H1 (cell line): Measurements from ENCODE around the gene ANK3. TPM values are rescaled to one million over a fixed set of nuclear protein-coding genes. Genes with fewer than 3 reads are reported as not detected.

ENCODE experiments used
- CTCF ChIA-PET: fragments of 300-600 bp; sonication (Branson Sonifier 250); formaldehyde crosslinking; loops from one replicate; lab custom pipeline; 2021; ENCODE audit not compliant: partially characterized antibody; lab: Charles Lee
- POLR2A ChIA-PET: fragments of 300-600 bp; sonication (Branson Sonifier 250); formaldehyde crosslinking; loops from one replicate; lab custom pipeline; 2021; ENCODE audit warnings: inconsistent platforms; ENCODE audit not compliant: partially characterized antibody; lab: Charles Lee
- DNase-seq, 2 experiments: peaks; one replicate each; pipeline versions ENCODE4 v3.0.0 to v3.0.0-alpha.2; 2010 to 2022; ENCODE audit warnings: low spot score in 2 of 2, low read depth in 1 of 2, mixed read lengths in 1 of 2
- FAIRE-seq: peaks from 2 replicates; lab custom pipeline; 2011; peaks lifted over from hg19 to GRCh38; lab: Jason Lieb, UNC
- H2AFZ ChIP-seq: 2 replicates; pipeline ENCODE4 v1.8.1; 2012; ENCODE audit warnings: low read length, inconsistent platforms
- H2AK5ac ChIP-seq: 2 replicates; pipeline ENCODE4 v1.6.1; 2013; ENCODE audit warnings: low read depth, low read length
- H2BK120ac ChIP-seq: replicated peaks from 2 replicates; pipeline ENCODE3; 2013; ENCODE audit warnings: low read depth, low read length, inconsistent platforms
- H2BK12ac ChIP-seq: 2 replicates; pipeline ENCODE4 v1.6.1; 2013; ENCODE audit warnings: low read depth, low read length
- H2BK15ac ChIP-seq: 2 replicates; pipeline ENCODE4 v1.6.1; 2013; ENCODE audit warnings: low read length
- H2BK20ac ChIP-seq: 2 replicates; pipeline ENCODE4 v1.6.1; 2013; ENCODE audit warnings: low read length
- H2BK5ac ChIP-seq: 2 replicates; pipeline ENCODE4 v1.6.1; 2013; ENCODE audit warnings: low read depth, low read length
- H3K14ac ChIP-seq: 2 replicates; pipeline ENCODE4 v1.6.1; 2013; ENCODE audit warnings: inconsistent platforms; ENCODE audit not compliant: insufficient read length
- H3K18ac ChIP-seq: 2 replicates; pipeline ENCODE4 v1.6.1; 2013; ENCODE audit warnings: low read length; ENCODE audit errors: extremely low read depth
- H3K23ac ChIP-seq: 2 replicates; pipeline ENCODE4 v1.6.1; 2013; ENCODE audit warnings: inconsistent platforms; ENCODE audit not compliant: insufficient read length
- H3K23me2 ChIP-seq: 2 replicates; pipeline ENCODE4 v1.6.1; 2013; ENCODE audit warnings: low read depth, low read length
- H3K27ac ChIP-seq: 2 replicates; pipeline ENCODE4 v1.6.1; 2011; ENCODE audit warnings: low read depth, low read length, inconsistent platforms
- H3K27me3 ChIP-seq, 4 experiments: replicated peaks in 1 of 4; 1 replicate in 1 of 4; 2 replicates in 3 of 4; pipeline versions ENCODE4 v1.6.1 to v1.8.1; 2011 to 2013; ENCODE audit warnings: low read length in 3 of 4, mild to moderate bottlenecking in 3 of 4, inconsistent platforms in 2 of 4, mixed read lengths in 2 of 4, moderate library complexity in 1 of 4; ENCODE audit not compliant: control insufficient read depth in 3 of 4, insufficient read depth in 3 of 4; ENCODE audit errors: extremely low read depth in 1 of 4
- H3K36me3 ChIP-seq, 4 experiments: 2 replicates each; pipeline versions ENCODE4 v1.6.1 to v1.8.1; 2011 to 2013; ENCODE audit warnings: mild to moderate bottlenecking in 4 of 4, low read length in 3 of 4, moderate library complexity in 2 of 4, control low read depth in 1 of 4, inconsistent platforms in 1 of 4; ENCODE audit not compliant: insufficient read depth in 4 of 4, control insufficient read depth in 2 of 4
- H3K4ac ChIP-seq: replicated peaks from 2 replicates; pipeline ENCODE3; 2013; ENCODE audit warnings: low read length, low read depth, mixed read lengths, inconsistent platforms; ENCODE audit not compliant: insufficient read length
- H3K4me1 ChIP-seq, 4 experiments: replicated peaks in 1 of 4; 1 replicate in 1 of 4; 2 replicates in 3 of 4; pipeline versions ENCODE4 v1.6.1 to v1.8.1; 2011 to 2013; ENCODE audit warnings: low read length in 3 of 4, inconsistent platforms in 2 of 4, mixed read lengths in 1 of 4; ENCODE audit not compliant: insufficient read depth in 4 of 4, control insufficient read depth in 3 of 4
- H3K4me2 ChIP-seq, 2 experiments: 2 replicates each; pipeline versions ENCODE4 v1.6.1 to v1.8.1; 2011 to 2013; ENCODE audit warnings: low read depth in 2 of 2, low read length in 2 of 2, control low read depth in 1 of 2, inconsistent platforms in 1 of 2, mild to moderate bottlenecking in 1 of 2; ENCODE audit not compliant: insufficient read depth in 1 of 2
- H3K4me3 ChIP-seq, 4 experiments: fragments of 200-600, 300-600 bp in 1 of 4; sonication (generic), shearing (Covaris generic), sonication (Bioruptor Twin) in 1 of 4; 2 replicates each; pipeline versions ENCODE4 v1.5.1 to v1.8.1; 2011 to 2016; ENCODE audit warnings: low read length in 4 of 4, low read depth in 3 of 4, control low read depth in 2 of 4, inconsistent platforms in 2 of 4, mild to moderate bottlenecking in 2 of 4, mixed read lengths in 1 of 4, moderate library complexity in 1 of 4; ENCODE audit not compliant: insufficient read depth in 2 of 4; ENCODE audit errors: extremely low read depth in 1 of 4
- H3K56ac ChIP-seq: replicated peaks from 2 replicates; pipeline ENCODE3; 2013; ENCODE audit warnings: low read depth, mild to moderate bottlenecking, mixed read lengths, low read length, inconsistent platforms; ENCODE audit not compliant: insufficient read length
- H3K79me1 ChIP-seq: 2 replicates; pipeline ENCODE4 v1.6.1; 2013; ENCODE audit warnings: low read depth, low read length, control low read depth
- H3K79me2 ChIP-seq, 2 experiments: 2 replicates each; pipeline versions ENCODE4 v1.6.1 to v1.8.1; 2012 to 2013; ENCODE audit warnings: low read length in 2 of 2, mild to moderate bottlenecking in 2 of 2, inconsistent platforms in 1 of 2; ENCODE audit not compliant: insufficient read depth in 2 of 2, control insufficient read depth in 1 of 2
- H3K9ac ChIP-seq, 4 experiments: replicated peaks in 1 of 4; 1 replicate in 1 of 4; 2 replicates in 3 of 4; pipeline versions ENCODE4 v1.6.1 to v1.8.1; 2011 to 2013; ENCODE audit warnings: low read depth in 3 of 4, low read length in 3 of 4, control low read depth in 2 of 4, mild to moderate bottlenecking in 2 of 4, moderate library complexity in 2 of 4, inconsistent platforms in 1 of 4; ENCODE audit errors: extremely low read depth in 1 of 4
- H3K9me3 ChIP-seq, 2 experiments: 2 replicates each; pipeline versions ENCODE4 v1.6.1 to v1.8.1; 2012 to 2013; ENCODE audit warnings: mild to moderate bottlenecking in 2 of 2, moderate library complexity in 2 of 2, control low read depth in 1 of 2, inconsistent platforms in 1 of 2, low read depth in 1 of 2, low read length in 1 of 2, mixed read lengths in 1 of 2; ENCODE audit not compliant: insufficient read depth in 2 of 2
- H4K20me1 ChIP-seq, 2 experiments: replicated peaks in 1 of 2; 2 replicates each; pipeline versions ENCODE3 to v1.8.1; 2011 to 2013; ENCODE audit warnings: inconsistent platforms in 2 of 2, low read length in 2 of 2, mild to moderate bottlenecking in 1 of 2; ENCODE audit not compliant: insufficient read depth in 2 of 2, control insufficient read depth in 1 of 2
- H4K5ac ChIP-seq: 2 replicates; pipeline ENCODE4 v1.6.1; 2013; ENCODE audit warnings: low read length, low read depth, mixed read lengths, inconsistent platforms; ENCODE audit not compliant: insufficient read length
- H4K8ac ChIP-seq: 2 replicates; pipeline ENCODE4 v1.8.0; 2013; ENCODE audit warnings: mild to moderate bottlenecking, moderate library complexity, low read length, inconsistent platforms; ENCODE audit not compliant: insufficient read depth; ENCODE audit errors: extremely low read depth
- H4K91ac ChIP-seq: replicated peaks from 2 replicates; pipeline ENCODE3; 2013; ENCODE audit warnings: low read length, mixed read lengths, inconsistent platforms; ENCODE audit not compliant: insufficient read length
- CBX5 ChIP-seq: fragments of 300-800, 300-1000 bp; sonication (generic); IDR thresholded peaks from 2 replicates; pipeline ENCODE4 v1.7.1; 2016; ENCODE audit warnings: antibody characterized with exemption, low read length, low read depth
- CHD2 ChIP-seq: IDR thresholded peaks from 2 replicates; pipeline ENCODE4 v1.6.1; 2012; ENCODE audit warnings: low read length, improper control_type of control experiment
- EZH2 ChIP-seq: fragments of 200-600 bp; sonication (generic); IDR thresholded peaks from 2 replicates; pipeline ENCODE4 v1.7.1; 2012; ENCODE audit warnings: low read depth, mild to moderate bottlenecking, moderate library complexity, low read length, inconsistent platforms; ENCODE audit not compliant: severe bottlenecking
- KDM5A ChIP-seq: fragments of 200-600 bp; IDR thresholded peaks from 2 replicates; pipeline ENCODE4 v1.7.1; 2012; ENCODE audit warnings: mild to moderate bottlenecking, low read length, inconsistent platforms, mixed read lengths
- NANOG ChIP-seq: IDR thresholded peaks from 2 replicates; pipeline ENCODE4 v1.6.1; 2011; ENCODE audit warnings: low read length, low read depth, mild to moderate bottlenecking, inconsistent platforms; ENCODE audit not compliant: insufficient read depth, poor library complexity, severe bottlenecking
- POLR2A ChIP-seq, 2 experiments: IDR thresholded peaks; 1 replicate in 1 of 2; 2 replicates in 1 of 2; pipeline ENCODE4 v1.6.1; 2011; ENCODE audit warnings: low read depth in 2 of 2, low read length in 2 of 2, mild to moderate bottlenecking in 2 of 2; ENCODE audit errors: control extremely low read depth in 1 of 2
- POU5F1 ChIP-seq: IDR thresholded peaks from 2 replicates; pipeline ENCODE4 v1.6.1; 2011; ENCODE audit warnings: low read depth, mild to moderate bottlenecking, low read length, moderate library complexity
- RAD21 ChIP-seq, 2 experiments: IDR thresholded peaks in 1 of 2; conservative IDR thresholded peaks in 1 of 2; 2 replicates each; pipeline ENCODE4 v1.6.1; 2011; ENCODE audit warnings: low read depth in 2 of 2, low read length in 2 of 2, improper control_type of control experiment in 1 of 2, inconsistent platforms in 1 of 2, mild to moderate bottlenecking in 1 of 2, moderate library complexity in 1 of 2
- TAF7 ChIP-seq: optimal IDR thresholded peaks from 2 replicates; pipeline ENCODE3; 2011; ENCODE audit warnings: low read depth, mild to moderate bottlenecking, inconsistent platforms, low read length, moderate library complexity, borderline replicate concordance
- WGBS, 2 experiments: shearing (Covaris generic) in 1 of 2; methylation state at CpG; one replicate each; pipeline versions ENCODE4 v1.1.6 to v1.1.7; 2013 to 2015; ENCODE audit warnings: low lambda C conversion rate in 2 of 2, mixed read lengths in 2 of 2, inconsistent platforms in 1 of 2, low coverage in 1 of 2, missing lambda C conversion rate in 1 of 2; ENCODE audit not compliant: insufficient replicate concordance in 2 of 2, insufficient coverage in 1 of 2, insufficient read length in 1 of 2; ENCODE audit errors: extremely low coverage in 1 of 2, missing lambda C conversion rate in 1 of 2; 5-methylcytosine and 5-hydroxymethylcytosine counted together
- polyA plus RNA-seq, 7 experiments: library from polyadenylated mRNA; depleted of rRNA in 3 of 7; stranded (reverse) in 5 of 7; unstranded in 2 of 7; fragments of >200 nt in 5 of 7; fragments of 200-250 nt in 2 of 7; gene quantifications; 1 replicate in 5 of 7; 2 replicates in 1 of 7; 4 replicates in 1 of 7; pipeline versions ENCODE4 v1.2.1 to v1.2.3, GENCODE V29; 2011 to 2013; ENCODE audit warnings: missing spikeins in 2 of 7, mixed read lengths in 2 of 7
- total RNA-seq: library from RNA; stranded (reverse); fragmentation: NEBNext Ultra II Directional; extraction: Animal tissue kit (Norgen Biotek cat#: 25700); gene quantifications from 2 replicates; pipeline ENCODE4 v1.2.1, GENCODE V29; 2021
- TF ChIP-seq, protein P1 (sequence below): IDR thresholded peaks from 2 replicates; pipeline ENCODE4 v1.6.1; 2012; ENCODE audit warnings: low read length, inconsistent platforms
- TF ChIP-seq, protein P2 (sequence below): IDR thresholded peaks from 2 replicates; pipeline ENCODE4 v1.6.1; 2012; ENCODE audit warnings: inconsistent platforms

ANK3 gene
- total and polyA plus RNA-seq, 2 of the 8 experiments (the other 6 are each of a cell fraction or from before 2014, with no cell fraction given): 18.1 to 67.9 TPM

DNA sequence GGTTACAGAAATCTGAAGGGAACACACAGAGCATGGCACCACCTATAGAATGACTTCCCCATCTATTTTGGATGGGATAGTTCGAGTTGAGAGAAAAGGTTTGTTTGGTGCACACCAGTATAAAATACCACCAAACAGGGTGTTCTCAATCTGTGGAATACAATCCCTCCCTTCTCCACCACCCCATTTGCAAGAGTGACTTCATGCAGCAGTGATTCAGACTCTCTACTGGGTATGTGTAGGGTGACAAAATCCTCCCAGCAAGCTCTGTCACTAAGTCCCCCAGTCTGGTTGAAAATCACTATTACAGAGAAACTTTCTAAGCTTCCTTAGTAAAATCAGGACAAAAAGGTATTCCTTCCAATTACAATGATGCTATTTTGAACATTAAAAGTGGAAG, 69.0 kb downstream of the ANK3 start:
- H3K79me1 ChIP-seq: no peaks in the 10 kb centered on the region
- no peak overlapping the region for H2AK5ac ChIP-seq
- TF ChIP-seq CHD2: no peak
- TF ChIP-seq, protein P1, sequence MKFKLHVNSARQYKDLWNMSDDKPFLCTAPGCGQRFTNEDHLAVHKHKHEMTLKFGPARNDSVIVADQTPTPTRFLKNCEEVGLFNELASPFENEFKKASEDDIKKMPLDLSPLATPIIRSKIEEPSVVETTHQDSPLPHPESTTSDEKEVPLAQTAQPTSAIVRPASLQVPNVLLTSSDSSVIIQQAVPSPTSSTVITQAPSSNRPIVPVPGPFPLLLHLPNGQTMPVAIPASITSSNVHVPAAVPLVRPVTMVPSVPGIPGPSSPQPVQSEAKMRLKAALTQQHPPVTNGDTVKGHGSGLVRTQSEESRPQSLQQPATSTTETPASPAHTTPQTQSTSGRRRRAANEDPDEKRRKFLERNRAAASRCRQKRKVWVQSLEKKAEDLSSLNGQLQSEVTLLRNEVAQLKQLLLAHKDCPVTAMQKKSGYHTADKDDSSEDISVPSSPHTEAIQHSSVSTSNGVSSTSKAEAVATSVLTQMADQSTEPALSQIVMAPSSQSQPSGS: no peak
- TF ChIP-seq, protein P2, sequence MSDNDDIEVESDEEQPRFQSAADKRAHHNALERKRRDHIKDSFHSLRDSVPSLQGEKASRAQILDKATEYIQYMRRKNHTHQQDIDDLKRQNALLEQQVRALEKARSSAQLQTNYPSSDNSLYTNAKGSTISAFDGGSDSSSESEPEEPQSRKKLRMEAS: no peak
- TF ChIP-seq CBX5: no peak
- TF ChIP-seq RAD21 (IDR thresholded peaks at IDR 0.05 in 1 of 2, conservative IDR thresholded peaks at IDR 0.05 in 1 of 2; ENCODE audit: low read depth in 2 of 2, low read length in 2 of 2): no peak
- no peak for TF ChIP-seq KDM5A
- no peak for TF ChIP-seq EZH2
- TF ChIP-seq POU5F1: no peak
- TF ChIP-seq NANOG: no peak
- no peak for TF ChIP-seq POLR2A (IDR thresholded peaks at IDR 0.05; ENCODE audit: control extremely low read depth in 1 of 2, low read depth in 2 of 2, low read length in 2 of 2)
- TF ChIP-seq TAF7: no peak
- ChIA-PET CTCF (interaction anchor here (0.5 to 1.4 kb wide), 5 partner anchors 14 to 1314 kb away, joined by 3 to 4 read pairs (median 3); no protein-coding TSS in a partner anchor), POLR2A (no interaction called here)
- H3K4me3 ChIP-seq: no peak overlapping the region
- no peak overlapping the region for H3K14ac ChIP-seq
- WGBS, 2 experiments: 87% methylated on average over 1 of the region's 1 CpG; no CpG with 5 or more reads in 1 of the 2 experiments
- H2BK120ac ChIP-seq: no peak overlapping the region
- H4K20me1 ChIP-seq: peaks cover 0 to 3% of the 10 kb centered on the region in 2 experiments
- H3K4me1 ChIP-seq: no peaks in the 10 kb centered on the region
- no peaks in the 10 kb centered on the region for H3K23me2 ChIP-seq
- no peaks in the 10 kb centered on the region for H3K36me3 ChIP-seq
- no peak overlapping the region for H3K18ac ChIP-seq
- H2BK12ac ChIP-seq: no peak overlapping the region
- no peak overlapping the region for H3K56ac ChIP-seq
- no peak overlapping the region for H2BK20ac ChIP-seq
- no peak overlapping the region for H2AFZ ChIP-seq
- H3K9ac ChIP-seq: no peak overlapping the region
- no peak overlapping the region for H4K91ac ChIP-seq
- H3K4ac ChIP-seq: no peak overlapping the region
- H3K23ac ChIP-seq: no peak overlapping the region
- no peaks in the 10 kb centered on the region for H3K9me3 ChIP-seq
- H2BK15ac ChIP-seq: no peak overlapping the region
- no peak overlapping the region for H2BK5ac ChIP-seq
- no peak overlapping the region for H3K4me2 ChIP-seq
- H3K27me3 ChIP-seq: no peaks in the 10 kb centered on the region
- no peak overlapping the region for H4K8ac ChIP-seq
- no peaks in the 10 kb centered on the region for H3K79me2 ChIP-seq
- DNase-seq: no peak
- no peak overlapping the region for H4K5ac ChIP-seq
- no peak for FAIRE-seq
- H3K27ac ChIP-seq: no peak overlapping the region
